NT2/D1 (cell line): ENCODE results near the gene PXYLP1.

Experiments used
- DNase-seq: peaks from one replicate; pipeline ENCODE4 v3.0.0-alpha.2; 2011; ENCODE audit warnings: low read depth, low spot score
- H3K27me3 ChIP-seq: 2 replicates; pipeline ENCODE4 v1.6.0; 2011; ENCODE audit warnings: mild to moderate bottlenecking; ENCODE audit not compliant: insufficient read length, insufficient read depth
- H3K36me3 ChIP-seq: 2 replicates; pipeline ENCODE4 v1.6.1; 2011; ENCODE audit warnings: mild to moderate bottlenecking, low read length, mixed read lengths; ENCODE audit not compliant: insufficient read depth, insufficient read length
- H3K4me1 ChIP-seq: 2 replicates; pipeline ENCODE4 v1.5.1; 2011; ENCODE audit not compliant: insufficient read depth, insufficient read length
- H3K4me3 ChIP-seq: 2 replicates; pipeline ENCODE4 v1.5.1; 2011; ENCODE audit warnings: low read depth; ENCODE audit not compliant: insufficient read length
- H3K9ac ChIP-seq: 2 replicates; pipeline ENCODE4 v1.6.0; 2011; ENCODE audit warnings: low read depth; ENCODE audit not compliant: insufficient read length
- H3K9me3 ChIP-seq: 2 replicates; pipeline ENCODE4 v1.5.1; 2011; ENCODE audit warnings: mild to moderate bottlenecking, low read length; ENCODE audit not compliant: insufficient read depth
- SUZ12 ChIP-seq: IDR thresholded peaks from 2 replicates; pipeline ENCODE4 v1.6.1; 2011; ENCODE audit not compliant: insufficient read length, insufficient read depth; ENCODE audit errors: extremely low read depth
- YY1 ChIP-seq: IDR thresholded peaks from 2 replicates; pipeline ENCODE4 v1.6.1; 2011; ENCODE audit not compliant: insufficient read length, insufficient read depth
- ZNF274 ChIP-seq: IDR thresholded peaks from 2 replicates; pipeline ENCODE4 v1.6.1; 2011; ENCODE audit warnings: mild to moderate bottlenecking, low read depth, low read length

The PXYLP1 gene

GRCh38 chr3:141231101-141231951 is at the start of gene PXYLP1:
Gene PXYLP1, plus strand, starts transcription at chr3:141231825. Its CDS starts 28,351 bp downstream, at chr3:141260176.
- TF ChIP-seq YY1 (no peak), SUZ12 (no peak), ZNF274 (no peak)
- DNase-seq: peak; percentile 78
- Histone ChIP-seq H3K36me3 (peaks cover 6% of the 10 kb centered on the region), H3K9ac (peak within 1 kb of the TSS; percentile 90), H3K4me3 (peak within 1 kb of the TSS; percentile 88), H3K4me1 (peaks cover 10% of the 10 kb centered on the region), H3K27me3 (peaks cover 31% of the 10 kb centered on the region), H3K9me3 (no peaks in the 10 kb centered on the region)

GRCh38 chr3:141183606-141184005 is 48.0 kb upstream of the PXYLP1 start:
- no peak for DNase-seq
- TF ChIP-seq SUZ12 (no peak), YY1 (no peak), ZNF274 (no peak)
- Histone ChIP-seq H3K4me3 (no peak overlapping the region), H3K36me3 (no peaks in the 10 kb centered on the region), H3K9ac (no peak overlapping the region), H3K4me1 (no peaks in the 10 kb centered on the region), H3K9me3 (peaks cover 9% of the 10 kb centered on the region), H3K27me3 (no peaks in the 10 kb centered on the region)

- DNase-seq: no peak
- Histone ChIP-seq H3K27me3 (no peaks in the 10 kb centered on the region), H3K4me3 (no peak overlapping the region), H3K36me3 (no peaks in the 10 kb centered on the region), H3K9me3 (peaks cover 8% of the 10 kb centered on the region), H3K4me1 (no peaks in the 10 kb centered on the region), H3K9ac (no peak overlapping the region)
- TF ChIP-seq YY1: no peak
- TF ChIP-seq SUZ12: no peak
- TF ChIP-seq ZNF274: no peak
Observed at GRCh38 chr3:141184430-141184829, 47.2 kb upstream of the PXYLP1 start.

- Histone ChIP-seq H3K9ac (no peak overlapping the region), H3K27me3 (no peaks in the 10 kb centered on the region), H3K4me3 (no peak overlapping the region), H3K9me3 (peaks cover 10% of the 10 kb centered on the region; the same call in 1 of the 2 replicates), H3K36me3 (no peaks in the 10 kb centered on the region), H3K4me1 (no peaks in the 10 kb centered on the region)
- no peak for DNase-seq
- TF ChIP-seq SUZ12 (no peak), YY1 (no peak), ZNF274 (no peak)
Observed at GRCh38 chr3:141191097-141191749, 40.4 kb upstream of the PXYLP1 start.

GRCh38 chr3:141192345-141192744 is 39.3 kb upstream of the PXYLP1 start:
- no peaks in the 10 kb centered on the region for H3K36me3 ChIP-seq
- peak; percentile 96 for DNase-seq
- H3K4me1 ChIP-seq: no peaks in the 10 kb centered on the region
- H3K9me3 ChIP-seq: peaks cover 10% of the 10 kb centered on the region; the same call in 1 of the 2 replicates
- H3K4me3 ChIP-seq: no peak overlapping the region
- H3K9ac ChIP-seq: no peak overlapping the region
- H3K27me3 ChIP-seq: no peaks in the 10 kb centered on the region
- TF ChIP-seq YY1 (no peak), ZNF274 (no peak), SUZ12 (no peak)

- Histone ChIP-seq H3K9ac (no peak overlapping the region), H3K4me1 (no peaks in the 10 kb centered on the region), H3K36me3 (no peaks in the 10 kb centered on the region), H3K4me3 (no peak overlapping the region), H3K9me3 (peaks cover 10% of the 10 kb centered on the region; the same call in 1 of the 2 replicates), H3K27me3 (no peaks in the 10 kb centered on the region)
- TF ChIP-seq SUZ12 (no peak), ZNF274 (no peak), YY1 (no peak)
- DNase-seq: no peak
Observed at GRCh38 chr3:141193066-141193830, 38.4 kb upstream of the PXYLP1 start.
